Astrocyte (in vitro differentiated cells and primary cell): ENCODE data around the gene C12orf57.

Experiments used
- EZH2 ChIP-seq: IDR thresholded peaks from 2 replicates; pipeline ENCODE4 v1.6.1; 2012; ENCODE audit warnings: mild to moderate bottlenecking, low read length, inconsistent platforms; ENCODE audit not compliant: insufficient read depth
- TF ChIP-seq, protein P1 (sequence below): IDR thresholded peaks from 2 replicates; pipeline ENCODE4 v1.5.1; 2011; ENCODE audit warnings: low read depth, mild to moderate bottlenecking, inconsistent platforms, low read length, moderate library complexity; ENCODE audit not compliant: insufficient read depth

DNA sequence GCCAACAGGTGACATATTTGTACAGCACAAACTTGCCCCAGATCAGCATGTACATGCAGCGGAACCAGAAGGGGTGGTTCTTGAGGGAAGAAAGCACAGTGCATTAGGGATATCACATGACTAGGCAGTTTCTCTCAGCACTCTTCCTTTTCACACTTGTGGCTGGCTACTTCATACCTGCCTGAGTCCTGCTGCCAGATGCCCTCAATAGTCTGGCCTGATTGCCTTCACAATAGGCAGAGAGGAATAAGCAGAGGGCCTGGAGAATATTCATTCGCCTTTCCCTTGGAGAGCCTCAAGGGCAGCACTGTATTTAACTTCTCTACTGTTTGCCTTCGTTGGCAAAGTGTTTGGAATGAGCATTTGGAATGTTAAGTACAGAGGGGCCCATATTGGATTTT lies 34.8 kb downstream of the C12orf57 start:
- TF ChIP-seq, protein P1, sequence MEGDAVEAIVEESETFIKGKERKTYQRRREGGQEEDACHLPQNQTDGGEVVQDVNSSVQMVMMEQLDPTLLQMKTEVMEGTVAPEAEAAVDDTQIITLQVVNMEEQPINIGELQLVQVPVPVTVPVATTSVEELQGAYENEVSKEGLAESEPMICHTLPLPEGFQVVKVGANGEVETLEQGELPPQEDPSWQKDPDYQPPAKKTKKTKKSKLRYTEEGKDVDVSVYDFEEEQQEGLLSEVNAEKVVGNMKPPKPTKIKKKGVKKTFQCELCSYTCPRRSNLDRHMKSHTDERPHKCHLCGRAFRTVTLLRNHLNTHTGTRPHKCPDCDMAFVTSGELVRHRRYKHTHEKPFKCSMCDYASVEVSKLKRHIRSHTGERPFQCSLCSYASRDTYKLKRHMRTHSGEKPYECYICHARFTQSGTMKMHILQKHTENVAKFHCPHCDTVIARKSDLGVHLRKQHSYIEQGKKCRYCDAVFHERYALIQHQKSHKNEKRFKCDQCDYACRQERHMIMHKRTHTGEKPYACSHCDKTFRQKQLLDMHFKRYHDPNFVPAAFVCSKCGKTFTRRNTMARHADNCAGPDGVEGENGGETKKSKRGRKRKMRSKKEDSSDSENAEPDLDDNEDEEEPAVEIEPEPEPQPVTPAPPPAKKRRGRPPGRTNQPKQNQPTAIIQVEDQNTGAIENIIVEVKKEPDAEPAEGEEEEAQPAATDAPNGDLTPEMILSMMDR = no peak
- TF ChIP-seq EZH2 = no peak
